Stimulated activated CD8-positive, alpha-beta memory T cell treated with anti-CD3 and anti-CD28 coated beads, Interleukin-2, amount 100 ng/mL, for 48 hours (primary cell): ENCODE measurements around the gene SLC24A3.

Source experiments
- DNase-seq, 2 donors: peaks; one replicate each; pipeline ENCODE4 v3.0.0-alpha.2; 2020; ENCODE audit warnings: low read depth in 2 of 2

SLC24A3 gene

GRCh38 chr20:19302714-19303113, 90.3 kb downstream of the SLC24A3 start:
- DNase-seq, result no peak

- no peak for DNase-seq
Observed at GRCh38 chr20:19304389-19304788, 91.9 kb downstream of the SLC24A3 start.

- no peak for DNase-seq
Observed at GRCh38 chr20:19304886-19305415, 92.5 kb downstream of the SLC24A3 start.

- no peak for DNase-seq
Observed at GRCh38 chr20:19308146-19308545, 95.7 kb downstream of the SLC24A3 start.

GRCh38 chr20:19310541-19310940, 98.1 kb downstream of the SLC24A3 start:
- no peak for DNase-seq

GRCh38 chr20:19313342-19314069, 101.1 kb downstream of the SLC24A3 start:
- no peak for DNase-seq

- no peak for DNase-seq
Observed at GRCh38 chr20:19314621-19315020, 102.2 kb downstream of the SLC24A3 start.

- no peak for DNase-seq
Observed at GRCh38 chr20:19317237-19318069, 105.0 kb downstream of the SLC24A3 start.

- DNase-seq, result no peak
Observed at GRCh38 chr20:19318610-19319009, 106.2 kb downstream of the SLC24A3 start.

- DNase-seq, result no peak
Observed at GRCh38 chr20:19320005-19320404, 107.6 kb downstream of the SLC24A3 start.

GRCh38 chr20:19321176-19321575, 108.7 kb downstream of the SLC24A3 start:
- DNase-seq, result no peak

- no peak for DNase-seq
Observed at GRCh38 chr20:19322061-19322985, 109.9 kb downstream of the SLC24A3 start.

GRCh38 chr20:19327401-19327800, 115.0 kb downstream of the SLC24A3 start:
- DNase-seq, result no peak

- no peak for DNase-seq
Observed at GRCh38 chr20:19328676-19329075, 116.2 kb downstream of the SLC24A3 start.

- DNase-seq, result no peak
Observed at GRCh38 chr20:19330038-19330437, 117.6 kb downstream of the SLC24A3 start.

GRCh38 chr20:19330731-19331130, 118.3 kb downstream of the SLC24A3 start:
- no peak for DNase-seq

GRCh38 chr20:19333563-19333962, 121.1 kb downstream of the SLC24A3 start:
- DNase-seq, result no peak

- DNase-seq, result no peak
Observed at GRCh38 chr20:19335341-19335740, 122.9 kb downstream of the SLC24A3 start.

- no peak for DNase-seq
Observed at GRCh38 chr20:19335916-19336315, 123.5 kb downstream of the SLC24A3 start.

- no peak for DNase-seq
Observed at GRCh38 chr20:19336631-19337030, 124.2 kb downstream of the SLC24A3 start.

GRCh38 chr20:19338380-19338779, 125.9 kb downstream of the SLC24A3 start:
- DNase-seq, result no peak

- DNase-seq, result no peak
Observed at GRCh38 chr20:19338960-19339359, 126.5 kb downstream of the SLC24A3 start.
